ENCODE data around the gene RSPH4A. TPM values are rescaled to one million over a fixed set of nuclear protein-coding genes. Genes with fewer than 3 reads are reported as not detected.
A peak's percentile ranks its signal among the peaks of the same experiment; 100 is the strongest.

Gene RSPH4A
- total and polyA plus RNA-seq, 7 donors: under 0.01 to 1.1 (median 0.33) TPM; not detected in 2

DNA sequence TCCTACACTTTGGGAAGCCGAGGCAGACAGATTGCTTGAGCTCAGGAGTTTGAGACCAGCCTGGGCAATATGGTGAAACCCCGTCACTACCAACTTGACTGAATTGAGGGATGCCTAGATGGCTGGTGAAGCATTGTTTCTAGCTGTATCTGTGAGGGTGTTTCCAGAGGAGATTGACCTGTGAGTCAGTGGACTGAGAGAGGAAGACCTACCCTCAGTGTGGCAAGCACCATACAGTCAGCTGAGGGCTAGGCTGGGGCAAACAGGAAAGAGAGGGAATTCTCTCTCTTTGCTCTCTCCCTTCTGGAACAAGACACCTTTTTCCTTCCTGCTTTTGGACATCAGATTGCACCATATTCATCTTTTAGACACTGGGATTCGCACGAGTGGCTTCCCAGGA lies 56.0 kb downstream of the RSPH4A start:
- intact Hi-C loops (cut with DNase I): no loop called here
- 93 to 96% methylated on average over 4 of the region's 4 CpGs for WGBS, 2 donors
- no peaks in the 10 kb centered on the region for H3K9me3 ChIP-seq
- TF ChIP-seq EP300 (IDR thresholded peaks at IDR 0.05) (no peak), POLR2A (IDR thresholded peaks at IDR 0.05) (no peak), POLR2AphosphoS5 (IDR thresholded peaks at IDR 0.05) (no peak)
- TF ChIP-seq, protein P1, sequence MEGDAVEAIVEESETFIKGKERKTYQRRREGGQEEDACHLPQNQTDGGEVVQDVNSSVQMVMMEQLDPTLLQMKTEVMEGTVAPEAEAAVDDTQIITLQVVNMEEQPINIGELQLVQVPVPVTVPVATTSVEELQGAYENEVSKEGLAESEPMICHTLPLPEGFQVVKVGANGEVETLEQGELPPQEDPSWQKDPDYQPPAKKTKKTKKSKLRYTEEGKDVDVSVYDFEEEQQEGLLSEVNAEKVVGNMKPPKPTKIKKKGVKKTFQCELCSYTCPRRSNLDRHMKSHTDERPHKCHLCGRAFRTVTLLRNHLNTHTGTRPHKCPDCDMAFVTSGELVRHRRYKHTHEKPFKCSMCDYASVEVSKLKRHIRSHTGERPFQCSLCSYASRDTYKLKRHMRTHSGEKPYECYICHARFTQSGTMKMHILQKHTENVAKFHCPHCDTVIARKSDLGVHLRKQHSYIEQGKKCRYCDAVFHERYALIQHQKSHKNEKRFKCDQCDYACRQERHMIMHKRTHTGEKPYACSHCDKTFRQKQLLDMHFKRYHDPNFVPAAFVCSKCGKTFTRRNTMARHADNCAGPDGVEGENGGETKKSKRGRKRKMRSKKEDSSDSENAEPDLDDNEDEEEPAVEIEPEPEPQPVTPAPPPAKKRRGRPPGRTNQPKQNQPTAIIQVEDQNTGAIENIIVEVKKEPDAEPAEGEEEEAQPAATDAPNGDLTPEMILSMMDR (IDR thresholded peaks at IDR 0.05): no peak
- peaks cover 0 to 10% (median 4%) of the 10 kb centered on the region in 4 donors for H3K4me1 ChIP-seq
- DNase-seq: no peak
- H3K36me3 ChIP-seq: no peaks in the 10 kb centered on the region
- no peak overlapping the region for H3K27ac ChIP-seq
- H3K4me3 ChIP-seq: no peak overlapping the region
- no peaks in the 10 kb centered on the region for H3K27me3 ChIP-seq

DNA sequence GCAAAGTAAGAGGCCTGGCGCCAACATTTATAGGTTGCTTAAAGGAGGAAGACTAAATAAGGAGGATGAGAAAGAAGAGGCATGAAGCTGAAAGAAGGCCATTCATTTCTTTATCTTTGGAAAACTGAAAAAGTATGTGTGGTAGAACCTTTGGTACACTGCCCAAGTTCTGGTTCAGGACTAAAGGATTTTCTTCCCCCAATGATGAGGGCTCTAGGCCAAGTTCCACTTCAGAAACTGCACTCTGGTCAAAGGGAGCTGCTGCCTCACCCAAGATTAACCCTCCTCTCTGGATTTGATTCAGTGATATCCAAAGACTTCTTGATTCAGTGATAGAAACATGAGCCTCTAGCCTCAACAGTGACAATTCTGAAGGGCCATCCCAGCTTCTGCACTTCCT lies 59.7 kb downstream of the RSPH4A start:
- H3K9me3 ChIP-seq: no peaks in the 10 kb centered on the region
- WGBS, 2 donors: 91% methylated on average over 1 of the region's 1 CpG
- intact Hi-C loops (cut with DNase I): no loop called here

DNA sequence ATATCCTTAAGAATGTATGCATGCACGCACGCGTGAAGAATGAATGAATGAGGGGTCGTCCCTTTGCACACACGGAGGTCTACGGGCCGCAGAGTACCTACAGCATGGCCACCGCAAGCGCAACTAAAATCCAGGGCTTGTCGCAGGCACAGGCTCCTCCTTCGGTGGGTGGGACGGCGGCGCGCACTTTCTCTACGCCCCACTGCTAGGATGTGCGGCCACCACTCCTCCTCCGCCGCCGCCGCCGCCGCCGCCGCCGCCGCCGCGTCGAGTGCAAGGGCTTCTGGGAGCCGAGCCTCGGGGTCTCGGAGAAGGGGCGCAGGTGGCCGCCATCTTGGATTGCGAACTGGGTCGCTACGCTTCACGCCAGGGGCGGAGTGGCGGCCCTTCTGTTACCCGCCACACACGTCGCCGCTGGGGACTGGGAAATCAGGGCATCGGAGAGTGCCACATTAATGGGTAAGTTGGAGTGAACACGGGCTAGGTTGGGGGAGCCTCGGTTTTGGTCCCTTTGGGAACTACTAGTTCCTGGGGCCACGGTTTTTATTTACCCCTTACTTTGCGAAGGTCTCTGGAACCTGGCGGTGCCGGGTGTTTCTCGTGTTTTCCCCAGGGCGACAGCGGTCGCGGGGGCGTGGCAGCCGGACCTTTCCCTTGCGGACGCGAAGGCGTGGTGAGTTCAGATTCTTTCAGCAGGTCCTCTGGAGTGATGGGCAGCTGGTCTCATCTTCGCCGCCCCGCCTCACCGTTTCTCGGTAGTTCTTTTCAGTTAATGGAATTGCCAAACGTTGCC lies 64.8 kb downstream of the RSPH4A start, which contains the start of gene KPNA5:
Gene KPNA5 (plus strand): TSS at position 332 of the 793 bp plus-strand sequence. CDS start 124 bp downstream, at position 456.
- no peaks in the 10 kb centered on the region for H3K36me3 ChIP-seq
- WGBS, 2 donors: 0% methylated on average over 69 of the region's 69 CpGs
- H3K27me3 ChIP-seq: no peaks in the 10 kb centered on the region
- H3K4me3 ChIP-seq: peak within 1 kb of the TSS; percentile 72 to 92 (median 84)
- peak; percentile 13 to 32 for TF ChIP-seq POLR2A (IDR thresholded peaks at IDR 0.05)
- no peak for TF ChIP-seq EP300 (IDR thresholded peaks at IDR 0.05)
- TF ChIP-seq, protein P1 (IDR thresholded peaks at IDR 0.05): no peak
- peak; percentile 65 to 88 (median 80) for TF ChIP-seq POLR2AphosphoS5 (IDR thresholded peaks at IDR 0.05)
- intact Hi-C loops (cut with DNase I): no loop called here
- no peaks in the 10 kb centered on the region for H3K9me3 ChIP-seq
- H3K4me1 ChIP-seq: peaks cover 0 to 18% (median 15%) of the 10 kb centered on the region in 4 donors
- peak; percentile 94 for DNase-seq
- peak within 1 kb of the TSS; percentile 87 to 93 (median 90) for H3K27ac ChIP-seq

More for the DNA sequence above, 59.7 kb downstream of the RSPH4A start:
- no peak overlapping the region for H3K27ac ChIP-seq
- TF ChIP-seq EP300 (IDR thresholded peaks at IDR 0.05): no peak
- TF ChIP-seq, protein P1 (IDR thresholded peaks at IDR 0.05): no peak
- TF ChIP-seq POLR2A (IDR thresholded peaks at IDR 0.05): no peak
- TF ChIP-seq POLR2AphosphoS5 (IDR thresholded peaks at IDR 0.05): no peak
- no peak overlapping the region for H3K4me3 ChIP-seq
- H3K36me3 ChIP-seq: no peaks in the 10 kb centered on the region
- DNase-seq: no peak
- peaks cover 0 to 6% (median 0%) of the 10 kb centered on the region in 4 donors for H3K4me1 ChIP-seq
- no peaks in the 10 kb centered on the region for H3K27me3 ChIP-seq

DNA sequence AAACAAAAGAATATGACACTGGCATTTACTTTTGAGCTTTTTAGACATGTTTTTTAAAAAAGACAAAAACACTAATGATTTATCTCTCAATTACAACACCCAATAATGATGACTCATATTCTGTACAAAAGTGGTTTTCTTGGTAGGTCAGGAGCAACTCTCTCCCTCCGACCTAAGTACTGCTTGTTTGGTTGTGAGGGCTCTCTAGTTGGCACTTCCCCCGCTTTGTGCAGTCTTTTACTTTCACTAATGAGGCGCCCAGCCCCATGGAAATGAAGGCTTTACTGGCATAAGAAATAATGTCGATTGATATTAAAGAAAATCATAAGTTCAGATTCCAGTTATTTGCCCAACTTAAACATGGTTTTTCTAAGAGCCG lies 66.0 kb downstream of the RSPH4A start:
- Histone ChIP-seq H3K27me3 (no peaks in the 10 kb centered on the region), H3K4me3 (peak overlapping the region in 2 of 4 donors; percentile 72 to 92), H3K36me3 (no peaks in the 10 kb centered on the region), H3K4me1 (peaks cover 0 to 24% (median 15%) of the 10 kb centered on the region in 4 donors), H3K27ac (peak overlapping the region in 3 of 4 donors; percentile 89 to 93 (median 90)), H3K9me3 (no peaks in the 10 kb centered on the region)
- WGBS, 2 donors: 30 to 65% methylated on average over 5 of the region's 5 CpGs
- intact Hi-C loops (cut with DNase I): no loop called here
- TF ChIP-seq, protein P1 (IDR thresholded peaks at IDR 0.05): no peak
- no peak for TF ChIP-seq POLR2AphosphoS5 (IDR thresholded peaks at IDR 0.05)
- no peak for TF ChIP-seq EP300 (IDR thresholded peaks at IDR 0.05)
- TF ChIP-seq POLR2A (IDR thresholded peaks at IDR 0.05): no peak
- DNase-seq: no peak

Other genes starting within 250 kb of the RSPH4A start
- 10 to 100 TPM; 17.9 to 29.5 (median 25.6) TPM for gene DSE, start 245.5 kb upstream of the RSPH4A start, total RNA-seq
- 1 to 10 TPM; 2.5 to 7.6 (median 5.4) TPM for gene DSE, start 245.5 kb upstream of the RSPH4A start, polyA plus RNA-seq
- 1 to 10 TPM; 1.3 to 8.6 (median 6.4) TPM for gene CALHM6, start 155.1 kb upstream of the RSPH4A start, total RNA-seq
- gene CALHM6, start 155.1 kb upstream of the RSPH4A start, polyA plus RNA-seq: 10 to 100 TPM in 2 of 3 donors, 1 to 10 TPM in 1; 9.6 to 32.0 (median 20.1) TPM
- 1 to 10 TPM; 1.5 to 2.5 (median 1.9) TPM for gene CALHM5, start 104.8 kb upstream of the RSPH4A start, total RNA-seq
- gene CALHM5, start 104.8 kb upstream of the RSPH4A start, polyA plus RNA-seq: under 1 TPM; 0.23 to 0.60 (median 0.57) TPM
- gene TRAPPC3L, start 70.8 kb upstream of the RSPH4A start, total RNA-seq: not detected
- not detected for gene TRAPPC3L, start 70.8 kb upstream of the RSPH4A start, polyA plus RNA-seq
- not detected for gene CALHM4, start 62.7 kb upstream of the RSPH4A start, total RNA-seq
- not detected for gene CALHM4, start 62.7 kb upstream of the RSPH4A start, polyA plus RNA-seq
- 100 to 1,000 TPM in 1 of 4 donors, 10 to 100 TPM in 3; 75.0 to 119 (median 89.1) TPM for gene RWDD1, start 45.0 kb upstream of the RSPH4A start, total RNA-seq
- gene RWDD1, start 45.0 kb upstream of the RSPH4A start, polyA plus RNA-seq: 10 to 100 TPM; 29.5 to 73.3 (median 52.7) TPM
- gene ZUP1, start 52.3 kb downstream of the RSPH4A start, total RNA-seq: 10 to 100 TPM in 1 of 4 donors, 1 to 10 TPM in 3; 6.5 to 10.5 (median 8.6) TPM
- gene ZUP1, start 52.3 kb downstream of the RSPH4A start, polyA plus RNA-seq: 1 to 10 TPM; 1.8 to 7.9 (median 7.6) TPM
- gene KPNA5, start 64.7 kb downstream of the RSPH4A start, total RNA-seq: 10 to 100 TPM; 13.0 to 22.4 (median 15.1) TPM
- gene KPNA5, start 64.7 kb downstream of the RSPH4A start, polyA plus RNA-seq: 1 to 10 TPM in 2 of 3 donors, under 1 TPM in 1; 0.60 to 2.6 (median 1.2) TPM
- 1 to 10 TPM; 2.2 to 4.6 (median 3.0) TPM for gene FAM162B, start 149.2 kb downstream of the RSPH4A start, total RNA-seq
- gene FAM162B, start 149.2 kb downstream of the RSPH4A start, polyA plus RNA-seq: 1 to 10 TPM in 1 of 3 donors, under 1 TPM in 2; 0.60 to 1.2 (median 0.69) TPM
- not detected for gene GPRC6A, start 212.6 kb downstream of the RSPH4A start, total RNA-seq
- not detected for gene GPRC6A, start 212.6 kb downstream of the RSPH4A start, polyA plus RNA-seq